Ascending aorta (tissue), 2 donors: Measurements from ENCODE around the gene DQX1. TPM values are rescaled to one million over a fixed set of nuclear protein-coding genes. Genes with fewer than 3 reads are reported as not detected.

ENCODE experiments used
- DNase-seq, 2 donors: peaks; one replicate each; pipeline ENCODE4 v3.0.0-alpha.2; 2019; ENCODE audit warnings: low spot score in 2 of 2
- H3K27ac ChIP-seq, 2 donors: fragments of 200-600 bp; sonication (generic); one replicate each; pipeline ENCODE4 v1.5.1; 2016 to 2017; ENCODE audit warnings: mild to moderate bottlenecking in 1 of 2
- H3K27me3 ChIP-seq: fragments of 200-600 bp; sonication (generic); one replicate; pipeline ENCODE4 v1.5.1; 2017
- H3K36me3 ChIP-seq, 2 donors: fragments of 200-600 bp; sonication (generic); one replicate each; pipeline ENCODE4 v1.5.1; 2016
- H3K4me1 ChIP-seq, 2 donors: fragments of 200-600 bp; sonication (generic); one replicate each; pipeline ENCODE4 v1.5.1; 2016 to 2017; ENCODE audit warnings: mild to moderate bottlenecking in 1 of 2
- H3K4me3 ChIP-seq, 2 donors: fragments of 200-600 bp; sonication (generic); one replicate each; pipeline ENCODE4 v1.5.1; 2016 to 2017; ENCODE audit warnings: mild to moderate bottlenecking in 1 of 2
- H3K9me3 ChIP-seq, 2 donors: fragments of 200-600 bp; sonication (generic); one replicate each; pipeline ENCODE4 v1.5.1; 2016
- intact Hi-C: fragments of 100-400 bp; cut with DNase I; formaldehyde crosslinking; loops from one replicate; pipeline ENCODE4 v1.15.1; 2023
- total RNA-seq: library from RNA; depleted of rRNA; stranded (reverse); fragments of >200 nt; gene quantifications from one replicate; pipeline ENCODE4 v1.1.0, GENCODE V29; 2016
- TF ChIP-seq, protein P1 (sequence below), 3 experiments: fragments of 200-600 bp in 2 of 3; fragments of 450-650 bp in 1 of 3; sonication (generic) in 2 of 3; IDR thresholded peaks; one replicate each; pipeline ENCODE4 v1.5.1; 2016 to 2019; ENCODE audit warnings: antibody characterized with exemption in 3 of 3, mild to moderate bottlenecking in 1 of 3, moderate library complexity in 1 of 3

The DQX1 gene
- total RNA-seq, 1 donor from 2014 or later: not detected

DNA sequence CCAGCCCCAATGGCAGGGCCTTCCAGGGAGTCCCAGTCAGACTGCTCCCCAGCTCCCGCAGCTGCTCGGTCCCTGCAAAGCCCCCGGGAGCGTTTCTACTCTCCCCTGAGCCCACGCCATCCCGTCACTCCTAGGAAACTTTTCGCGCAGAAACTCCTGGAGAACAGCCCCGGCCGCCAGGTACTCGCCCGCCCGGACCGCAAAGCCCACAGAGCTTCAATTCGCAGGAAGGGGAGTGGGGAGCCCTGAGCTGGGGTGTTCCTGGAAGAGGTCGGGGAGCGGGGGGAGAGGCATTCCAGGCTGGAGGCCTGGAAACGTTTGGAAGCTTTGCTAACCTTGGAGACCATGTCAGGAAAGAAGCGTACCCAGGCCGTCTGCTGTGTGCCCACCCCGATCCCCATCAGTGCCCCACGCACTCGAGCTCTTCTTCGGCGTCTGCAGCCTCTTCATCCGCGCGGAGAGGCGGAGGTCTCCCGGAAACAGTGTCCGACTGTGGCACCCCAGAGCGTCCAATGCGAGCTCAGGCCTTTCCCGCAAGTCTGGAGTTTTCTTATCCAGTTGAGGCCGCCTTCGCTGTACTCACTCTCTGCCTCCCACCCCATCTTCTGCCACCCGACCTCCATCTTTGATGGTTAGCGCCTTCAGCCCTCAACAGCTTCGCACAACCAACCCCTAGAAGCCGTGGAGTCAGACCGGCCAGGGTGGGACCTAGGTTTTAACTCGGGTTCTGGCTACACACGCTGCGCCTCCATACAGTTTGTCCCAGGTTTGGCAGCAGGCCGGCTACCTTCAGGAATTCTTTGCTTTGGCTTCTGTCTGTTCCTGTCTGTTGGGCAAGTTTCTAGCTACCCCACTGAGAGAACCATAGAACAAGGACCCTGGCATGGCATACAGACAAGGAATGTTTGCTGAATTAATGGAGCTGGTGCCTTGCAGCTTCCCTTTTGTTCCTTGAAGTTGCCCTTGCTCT, 22.2 kb downstream of the DQX1 start:
- intact Hi-C loops: no loop called here
- no peak for DNase-seq
- TF ChIP-seq, protein P1, sequence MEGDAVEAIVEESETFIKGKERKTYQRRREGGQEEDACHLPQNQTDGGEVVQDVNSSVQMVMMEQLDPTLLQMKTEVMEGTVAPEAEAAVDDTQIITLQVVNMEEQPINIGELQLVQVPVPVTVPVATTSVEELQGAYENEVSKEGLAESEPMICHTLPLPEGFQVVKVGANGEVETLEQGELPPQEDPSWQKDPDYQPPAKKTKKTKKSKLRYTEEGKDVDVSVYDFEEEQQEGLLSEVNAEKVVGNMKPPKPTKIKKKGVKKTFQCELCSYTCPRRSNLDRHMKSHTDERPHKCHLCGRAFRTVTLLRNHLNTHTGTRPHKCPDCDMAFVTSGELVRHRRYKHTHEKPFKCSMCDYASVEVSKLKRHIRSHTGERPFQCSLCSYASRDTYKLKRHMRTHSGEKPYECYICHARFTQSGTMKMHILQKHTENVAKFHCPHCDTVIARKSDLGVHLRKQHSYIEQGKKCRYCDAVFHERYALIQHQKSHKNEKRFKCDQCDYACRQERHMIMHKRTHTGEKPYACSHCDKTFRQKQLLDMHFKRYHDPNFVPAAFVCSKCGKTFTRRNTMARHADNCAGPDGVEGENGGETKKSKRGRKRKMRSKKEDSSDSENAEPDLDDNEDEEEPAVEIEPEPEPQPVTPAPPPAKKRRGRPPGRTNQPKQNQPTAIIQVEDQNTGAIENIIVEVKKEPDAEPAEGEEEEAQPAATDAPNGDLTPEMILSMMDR (IDR thresholded peaks at IDR 0.05): no peak
- H3K27me3 ChIP-seq: peaks cover 4% of the 10 kb centered on the region
- H3K9me3 ChIP-seq: no peaks in the 10 kb centered on the region
- H3K4me1 ChIP-seq: peaks cover 3 to 29% of the 10 kb centered on the region in 2 donors
- peaks cover 7 to 14% of the 10 kb centered on the region in 2 donors for H3K36me3 ChIP-seq
- peak overlapping the region; percentile 54 to 68 for H3K4me3 ChIP-seq
- H3K27ac ChIP-seq: peak overlapping the region in 1 of 2 donors; percentile 61

DNA sequence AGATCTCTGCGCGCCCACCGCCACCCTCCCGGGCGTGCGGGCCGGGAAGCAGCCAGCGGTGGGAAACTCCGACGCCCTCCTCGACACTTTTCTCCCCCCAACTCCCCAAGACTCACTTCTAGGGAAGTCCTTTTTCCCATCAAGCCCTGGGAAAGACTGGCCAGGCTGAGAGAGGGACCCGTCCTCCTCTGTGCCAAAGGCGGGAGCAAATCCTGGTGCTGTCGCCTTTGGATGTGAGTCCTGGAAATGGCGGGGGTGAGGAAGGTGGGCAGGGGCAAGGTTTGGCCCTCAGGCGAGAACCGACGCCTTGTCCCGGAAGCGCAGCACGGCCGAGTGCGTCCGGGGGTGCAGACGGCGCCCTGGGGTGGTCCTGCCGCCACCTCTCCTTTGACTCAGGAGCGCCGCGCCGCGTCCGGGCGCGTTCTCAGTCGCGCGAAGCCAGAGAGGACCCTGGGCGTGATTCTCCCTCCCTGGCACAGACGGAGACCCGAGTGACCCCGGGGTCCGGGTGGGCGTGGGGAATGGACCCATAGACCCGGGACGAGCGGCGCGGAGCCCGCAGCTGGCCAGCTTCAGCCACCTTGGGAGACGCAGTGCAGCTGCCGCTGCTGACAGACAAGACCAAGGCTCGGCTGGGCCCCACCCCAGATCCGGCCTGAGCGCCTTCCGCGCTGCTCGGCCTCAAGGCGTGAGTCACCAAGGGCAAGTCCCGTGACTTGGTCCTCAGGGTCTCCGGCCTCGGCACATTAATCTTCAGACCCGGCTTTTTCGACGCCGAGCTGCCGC, 23.1 kb downstream of the DQX1 start:
- peaks cover 7 to 14% of the 10 kb centered on the region in 2 donors for H3K36me3 ChIP-seq
- peak overlapping the region; percentile 38 to 61 for H3K27ac ChIP-seq
- H3K4me3 ChIP-seq: peak overlapping the region; percentile 54 to 68
- H3K9me3 ChIP-seq: no peaks in the 10 kb centered on the region
- DNase-seq: peak; percentile 57 to 89
- peaks cover 5% of the 10 kb centered on the region for H3K27me3 ChIP-seq
- intact Hi-C loops: no loop called here
- H3K4me1 ChIP-seq: peaks cover 3 to 28% of the 10 kb centered on the region in 2 donors
- TF ChIP-seq, protein P1 (IDR thresholded peaks at IDR 0.05): peak in 2 of 3 experiments; percentile 27 to 29

DNA sequence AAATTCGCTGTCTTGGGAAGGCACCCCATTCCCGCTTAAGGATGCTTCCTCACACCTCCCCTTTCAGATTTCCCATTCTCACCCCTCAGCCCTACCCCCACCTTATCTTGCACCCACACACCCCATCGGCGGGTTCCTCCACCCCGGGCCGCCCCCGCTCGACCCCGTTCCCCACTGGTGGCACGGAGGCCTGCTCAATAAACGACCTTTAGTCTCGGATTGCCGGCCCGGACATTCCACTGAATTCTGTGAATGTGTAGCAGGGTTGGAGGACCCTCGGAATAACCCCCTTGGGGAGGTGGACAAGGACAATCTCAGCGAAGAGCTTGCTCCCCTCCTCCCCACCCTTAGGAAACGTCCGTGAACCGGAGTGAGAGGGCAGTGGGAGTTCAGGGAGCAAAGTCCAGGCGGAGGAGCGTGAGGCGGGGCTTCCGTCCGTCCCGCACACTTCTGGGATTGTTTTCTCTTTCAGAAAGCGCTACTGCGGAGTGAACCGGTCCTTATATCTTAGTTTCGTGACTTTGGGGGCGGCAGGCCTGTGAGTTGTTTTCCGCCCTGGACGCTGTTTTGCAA, 23.8 kb downstream of the DQX1 start:
- Histone ChIP-seq H3K36me3 (peaks cover 7 to 14% of the 10 kb centered on the region in 2 donors), H3K4me3 (peak overlapping the region; percentile 54 to 68), H3K9me3 (no peaks in the 10 kb centered on the region), H3K27me3 (peaks cover 5% of the 10 kb centered on the region), H3K4me1 (peaks cover 3 to 26% of the 10 kb centered on the region in 2 donors), H3K27ac (peak overlapping the region in 1 of 2 donors; percentile 61)
- TF ChIP-seq, protein P1 (IDR thresholded peaks at IDR 0.05): no peak
- no peak for DNase-seq
- intact Hi-C loops: no loop called here

DNA sequence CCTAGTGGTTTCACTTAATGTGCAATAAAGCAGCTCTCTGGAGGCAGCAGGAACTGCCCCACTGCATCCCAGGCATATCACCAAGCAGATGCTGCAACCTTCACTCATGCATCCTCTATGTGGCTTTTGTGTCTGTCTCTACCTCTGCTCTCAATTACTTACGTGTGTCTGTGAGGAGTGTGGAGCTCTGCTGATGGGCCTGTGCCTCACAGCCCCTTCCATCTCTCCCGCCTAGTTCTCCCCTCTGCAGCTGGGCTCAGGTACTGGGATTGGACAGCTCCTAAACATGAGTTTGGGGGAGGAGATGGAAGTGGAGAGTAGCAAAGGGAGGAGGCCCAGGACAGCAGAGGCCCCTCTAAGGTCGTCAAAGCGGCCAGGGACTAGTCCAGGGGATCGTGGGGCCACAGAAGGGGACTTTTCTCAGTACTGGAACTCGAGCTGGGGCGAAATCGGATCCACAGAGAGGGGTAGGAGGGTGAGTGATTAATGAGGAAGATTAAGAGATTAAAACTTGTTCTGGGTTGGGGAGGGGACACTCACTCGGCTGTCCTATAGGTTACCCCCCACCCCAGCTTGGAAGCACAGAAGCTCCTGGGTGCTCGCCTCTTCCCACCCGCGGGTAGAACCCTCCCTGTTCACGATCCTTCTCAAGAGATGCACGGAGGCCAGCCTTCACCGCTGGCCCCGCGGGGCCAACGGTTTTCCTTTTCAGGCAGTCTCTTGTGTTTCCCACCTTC, 24.5 kb downstream of the DQX1 start:
- peaks cover 7 to 14% of the 10 kb centered on the region in 2 donors for H3K36me3 ChIP-seq
- intact Hi-C loops: no loop called here
- no peak for DNase-seq
- no peak overlapping the region for H3K4me3 ChIP-seq
- H3K4me1 ChIP-seq: peaks cover 3 to 22% of the 10 kb centered on the region in 2 donors
- peaks cover 5% of the 10 kb centered on the region for H3K27me3 ChIP-seq
- no peaks in the 10 kb centered on the region for H3K9me3 ChIP-seq
- no peak overlapping the region for H3K27ac ChIP-seq
- TF ChIP-seq, protein P1 (IDR thresholded peaks at IDR 0.05): no peak

DNA sequence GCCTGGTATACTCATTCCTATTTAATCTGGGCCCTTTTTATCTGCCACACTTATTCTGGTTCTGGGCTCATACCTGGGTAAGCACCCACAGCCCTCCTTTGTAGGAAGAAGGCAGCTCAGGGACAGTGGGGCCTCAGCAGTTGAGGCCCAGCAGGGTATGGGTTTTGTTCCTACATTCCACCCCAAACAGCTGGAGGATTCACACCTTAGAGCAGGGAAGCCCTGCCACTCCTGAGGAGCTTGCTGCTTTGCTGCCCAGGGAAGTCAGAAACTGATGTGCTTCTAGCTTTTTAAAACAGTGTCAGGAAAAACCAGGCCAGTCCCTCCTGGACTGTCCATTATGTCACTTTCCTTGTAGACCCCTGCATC, 25.5 kb downstream of the DQX1 start:
- TF ChIP-seq, protein P1 (IDR thresholded peaks at IDR 0.05): no peak
- no peaks in the 10 kb centered on the region for H3K9me3 ChIP-seq
- peaks cover 5% of the 10 kb centered on the region for H3K27me3 ChIP-seq
- intact Hi-C loops: no loop called here
- no peak for DNase-seq
- H3K36me3 ChIP-seq: peaks cover 7 to 8% of the 10 kb centered on the region in 2 donors
- peaks cover 3 to 13% of the 10 kb centered on the region in 2 donors for H3K4me1 ChIP-seq
- no peak overlapping the region for H3K27ac ChIP-seq
- H3K4me3 ChIP-seq: no peak overlapping the region
